ENCODE measurements around the gene TAF9.
"Not testable (repeated sequence)": the region's sequence is repeated elsewhere in the genome, so short reads cannot be mapped to it uniquely, and the experiment has no call there.

Gene TAF9

GRCh38 chr5:69367697-69368279 is 1.5 kb downstream of the TAF9 start:
- no peak for TF ChIP-seq POLR2A (IDR thresholded peaks at IDR 0.05; ENCODE audit: low read depth, low read length)
- no peak for FAIRE-seq
- no peak for DNase-seq (ENCODE audit: insufficient read length, low spot score)

- no peak for TF ChIP-seq POLR2A (IDR thresholded peaks at IDR 0.05; ENCODE audit: low read depth, low read length)
- FAIRE-seq (no peak), DNase-seq (ENCODE audit: insufficient read length, low spot score) (no peak)
Measured at GRCh38 chr5:69364850-69365249, 4.5 kb downstream of the TAF9 start.

GRCh38 chr5:69364414-69364813 is 4.9 kb downstream of the TAF9 start:
- TF ChIP-seq POLR2A (IDR thresholded peaks at IDR 0.05; ENCODE audit: low read depth, low read length), result no peak
- FAIRE-seq (no peak), DNase-seq (ENCODE audit: insufficient read length, low spot score) (no peak)

GRCh38 chr5:69360442-69360841 is 8.9 kb downstream of the TAF9 start:
- DNase-seq (ENCODE audit: insufficient read length, low spot score) (no peak), FAIRE-seq (no peak)
- TF ChIP-seq POLR2A (IDR thresholded peaks at IDR 0.05; ENCODE audit: low read depth, low read length), result no peak

GRCh38 chr5:69359699-69360098 is 9.6 kb downstream of the TAF9 start:
- no peak for TF ChIP-seq POLR2A (IDR thresholded peaks at IDR 0.05; ENCODE audit: low read depth, low read length)
- FAIRE-seq, result no peak

GRCh38 chr5:69350664-69351063 is 18.7 kb downstream of the TAF9 start:
- FAIRE-seq (no peak), DNase-seq (ENCODE audit: insufficient read length, low spot score) (no peak)
- no peak for TF ChIP-seq POLR2A (IDR thresholded peaks at IDR 0.05; ENCODE audit: low read depth, low read length)

More at GRCh38 chr5:69359699-69360098, 9.6 kb downstream of the TAF9 start:
- DNase-seq (ENCODE audit: insufficient read length, low spot score), result no peak

GRCh38 chr5:69343083-69343482 is 26.2 kb downstream of the TAF9 start:
- FAIRE-seq (no peak), DNase-seq (ENCODE audit: insufficient read length, low spot score) (no peak)
- TF ChIP-seq POLR2A (IDR thresholded peaks at IDR 0.05; ENCODE audit: low read depth, low read length), result no peak

GRCh38 chr5:69341520-69342161 is 27.7 kb downstream of the TAF9 start:
- DNase-seq (ENCODE audit: insufficient read length, low spot score), result no peak
- no peak for FAIRE-seq
- no peak for TF ChIP-seq POLR2A (IDR thresholded peaks at IDR 0.05; ENCODE audit: low read depth, low read length)

GRCh38 chr5:69335341-69335935 is 33.9 kb downstream of the TAF9 start:
- TF ChIP-seq POLR2A (IDR thresholded peaks at IDR 0.05; ENCODE audit: low read depth, low read length), result no peak
- FAIRE-seq, result no peak
- DNase-seq (ENCODE audit: insufficient read length, low spot score), result no peak

- FAIRE-seq (no peak), DNase-seq (ENCODE audit: insufficient read length, low spot score) (peak; percentile 52)
- TF ChIP-seq POLR2A (IDR thresholded peaks at IDR 0.05; ENCODE audit: low read depth, low read length), result no peak
Measured at GRCh38 chr5:69334793-69335268, 34.5 kb downstream of the TAF9 start.

- not testable (repeated sequence) for DNase-seq (ENCODE audit: insufficient read length, low spot score); FAIRE-seq
Measured at GRCh38 chr5:69333668-69334315, 35.5 kb downstream of the TAF9 start.

GRCh38 chr5:69331528-69332445 is 37.5 kb downstream of the TAF9 start:
- no peak for TF ChIP-seq POLR2A (IDR thresholded peaks at IDR 0.05; ENCODE audit: low read depth, low read length)
- no peak for DNase-seq (ENCODE audit: insufficient read length, low spot score)
- FAIRE-seq, result no peak

- no peak for TF ChIP-seq POLR2A (IDR thresholded peaks at IDR 0.05; ENCODE audit: low read depth, low read length)
- FAIRE-seq (no peak), DNase-seq (ENCODE audit: insufficient read length, low spot score) (no peak)
Measured at GRCh38 chr5:69329905-69330489, 39.3 kb downstream of the TAF9 start.

Data from H54 (cell line).